Measurements from ENCODE around the gene FIP1L1. TPM values are rescaled to one million over a fixed set of nuclear protein-coding genes. Genes with fewer than 3 reads are reported as not detected.

The FIP1L1 gene
- total RNA-seq, 1 donor from 2014 or later, result 69.9 TPM

DNA sequence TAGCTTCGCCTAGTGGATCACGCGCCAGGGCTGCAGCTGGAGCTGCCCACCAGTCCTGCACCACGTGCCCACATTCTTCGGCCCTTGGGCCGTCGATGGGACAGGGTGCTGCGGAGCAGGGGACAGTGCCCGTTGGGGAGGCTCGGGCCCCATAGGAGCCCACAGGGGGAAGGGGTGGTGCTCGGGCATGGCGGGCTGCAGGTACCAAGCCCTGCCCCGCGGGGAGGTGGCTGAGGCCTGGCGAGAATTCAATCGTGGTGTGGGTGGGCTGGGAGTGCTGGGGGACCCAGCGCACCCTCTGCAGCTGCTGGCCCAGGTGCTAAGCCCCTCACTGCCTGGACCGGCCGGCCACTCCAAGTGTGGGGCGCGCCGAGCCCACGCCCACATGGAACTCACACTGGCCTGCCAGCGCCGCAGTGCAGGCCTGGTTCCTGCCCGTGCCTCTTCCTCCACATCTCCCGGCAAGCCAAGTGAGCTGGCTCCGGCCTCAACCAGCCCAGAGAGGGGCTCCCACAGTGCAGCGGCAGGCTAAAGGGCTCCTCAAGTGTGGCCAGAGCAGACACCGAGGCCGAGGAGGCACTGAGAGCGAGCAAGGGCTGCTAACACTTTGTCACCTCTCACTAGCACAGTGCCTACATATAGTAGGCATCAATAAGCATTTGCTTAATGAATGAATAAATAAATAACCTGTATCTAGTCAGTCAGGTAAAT is 23.3 kb upstream of the FIP1L1 start:
- no peak for DNase-seq (ENCODE audit: low read depth)
- no peak overlapping the region for H3K4me3 ChIP-seq (ENCODE audit: low read depth, low read length)
- TF ChIP-seq, protein P1, sequence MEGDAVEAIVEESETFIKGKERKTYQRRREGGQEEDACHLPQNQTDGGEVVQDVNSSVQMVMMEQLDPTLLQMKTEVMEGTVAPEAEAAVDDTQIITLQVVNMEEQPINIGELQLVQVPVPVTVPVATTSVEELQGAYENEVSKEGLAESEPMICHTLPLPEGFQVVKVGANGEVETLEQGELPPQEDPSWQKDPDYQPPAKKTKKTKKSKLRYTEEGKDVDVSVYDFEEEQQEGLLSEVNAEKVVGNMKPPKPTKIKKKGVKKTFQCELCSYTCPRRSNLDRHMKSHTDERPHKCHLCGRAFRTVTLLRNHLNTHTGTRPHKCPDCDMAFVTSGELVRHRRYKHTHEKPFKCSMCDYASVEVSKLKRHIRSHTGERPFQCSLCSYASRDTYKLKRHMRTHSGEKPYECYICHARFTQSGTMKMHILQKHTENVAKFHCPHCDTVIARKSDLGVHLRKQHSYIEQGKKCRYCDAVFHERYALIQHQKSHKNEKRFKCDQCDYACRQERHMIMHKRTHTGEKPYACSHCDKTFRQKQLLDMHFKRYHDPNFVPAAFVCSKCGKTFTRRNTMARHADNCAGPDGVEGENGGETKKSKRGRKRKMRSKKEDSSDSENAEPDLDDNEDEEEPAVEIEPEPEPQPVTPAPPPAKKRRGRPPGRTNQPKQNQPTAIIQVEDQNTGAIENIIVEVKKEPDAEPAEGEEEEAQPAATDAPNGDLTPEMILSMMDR (conservative IDR thresholded peaks at IDR 0.05; ENCODE audit: low read depth, low read length), result no peak

DNA sequence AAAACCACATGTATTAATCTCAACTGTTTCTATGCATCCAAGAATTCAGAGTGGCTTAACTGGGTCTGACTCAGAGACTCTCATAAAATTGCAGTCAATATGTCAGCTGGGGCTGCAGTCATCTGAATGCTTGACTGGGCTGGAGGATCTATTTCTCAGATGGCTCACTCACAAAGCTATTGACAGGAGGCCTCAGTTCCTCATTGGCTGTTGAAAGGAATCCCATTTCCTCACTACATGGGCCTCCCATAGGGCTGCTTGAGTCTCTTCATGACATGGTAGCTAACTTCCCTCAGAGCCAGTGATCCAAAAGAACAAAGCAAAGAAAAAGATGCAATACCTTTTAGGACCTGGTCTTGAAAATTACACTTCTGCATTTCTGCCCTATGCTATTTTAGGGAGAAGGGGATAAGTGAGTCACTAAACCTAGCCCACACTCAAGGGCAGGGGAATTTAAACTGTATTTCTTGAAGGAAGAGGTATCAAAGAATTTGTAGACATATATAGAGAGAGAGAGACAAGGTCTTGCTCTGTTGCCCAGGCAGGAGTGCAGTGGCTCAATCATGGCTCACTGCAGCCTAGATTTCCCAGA is 21.4 kb upstream of the FIP1L1 start:
- no peak overlapping the region for H3K4me3 ChIP-seq (ENCODE audit: low read depth, low read length)
- TF ChIP-seq, protein P1 (conservative IDR thresholded peaks at IDR 0.05; ENCODE audit: low read depth, low read length), result no peak
- no peak for DNase-seq (ENCODE audit: low read depth)

GRCh38 chr4:53361451-53361850 is 16.0 kb upstream of the FIP1L1 start:
- TF ChIP-seq, protein P1 (conservative IDR thresholded peaks at IDR 0.05; ENCODE audit: low read depth, low read length), result no peak
- no peak overlapping the region for H3K4me3 ChIP-seq (ENCODE audit: low read depth, low read length)
- DNase-seq (ENCODE audit: low read depth), result no peak

GRCh38 chr4:53362093-53362492 is 15.3 kb upstream of the FIP1L1 start:
- no peak overlapping the region for H3K4me3 ChIP-seq (ENCODE audit: low read depth, low read length)
- no peak for DNase-seq (ENCODE audit: low read depth)
- TF ChIP-seq, protein P1 (conservative IDR thresholded peaks at IDR 0.05; ENCODE audit: low read depth, low read length), result no peak

DNA sequence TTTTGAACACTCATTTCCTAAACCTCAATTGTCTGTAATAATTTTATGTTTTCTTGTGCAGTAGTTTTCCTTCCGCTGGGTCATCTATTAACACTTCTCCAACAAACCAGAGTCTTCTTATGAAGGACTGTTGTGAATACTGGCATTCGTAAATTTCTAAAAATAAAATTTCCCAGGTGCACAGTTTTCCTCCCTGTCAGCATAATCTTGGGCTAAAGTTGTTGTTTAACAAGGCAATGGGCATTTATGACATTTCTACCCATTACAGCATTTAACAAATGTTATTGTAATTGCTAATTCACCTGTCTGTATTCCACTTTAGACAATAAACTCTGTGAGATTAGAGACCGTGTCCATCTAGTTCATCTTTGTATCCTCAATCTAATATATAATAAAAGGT is 12.8 kb upstream of the FIP1L1 start:
- peak overlapping the region; percentile 91 for H3K4me3 ChIP-seq (ENCODE audit: low read depth, low read length)
- TF ChIP-seq, protein P1 (conservative IDR thresholded peaks at IDR 0.05; ENCODE audit: low read depth, low read length), result no peak
- no peak for DNase-seq (ENCODE audit: low read depth)

DNA sequence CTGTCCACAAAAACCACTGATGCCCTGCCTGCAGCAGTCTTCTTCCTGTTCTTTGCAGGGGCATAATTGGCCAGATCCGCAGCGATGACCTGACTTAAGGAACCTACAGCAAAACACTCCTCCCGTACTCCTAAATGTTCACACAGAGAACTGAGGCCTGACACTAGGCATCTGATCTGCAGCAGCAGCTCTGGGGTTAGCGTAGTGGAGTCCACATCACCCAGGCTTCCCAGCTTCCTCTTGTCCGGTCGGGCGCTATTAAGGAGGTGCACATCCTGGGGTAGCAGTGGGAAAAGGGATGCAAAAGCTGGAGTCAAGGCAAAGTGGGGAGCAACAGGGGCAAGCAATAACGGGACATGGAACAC is 12.3 kb upstream of the FIP1L1 start:
- no peak for DNase-seq (ENCODE audit: low read depth)
- peak overlapping the region; percentile 91 for H3K4me3 ChIP-seq (ENCODE audit: low read depth, low read length)
- TF ChIP-seq, protein P1 (conservative IDR thresholded peaks at IDR 0.05; ENCODE audit: low read depth, low read length), result no peak

Measured in epithelial cell of proximal tubule (primary cell).